A549 (cell line): ENCODE results near the gene STYXL1. TPM values are rescaled to one million over a fixed set of nuclear protein-coding genes. Genes with fewer than 3 reads are reported as not detected.
A peak's percentile ranks its signal among the peaks of the same experiment; 100 is the strongest.
"Not testable (repeated sequence)": the region's sequence is repeated elsewhere in the genome, so short reads cannot be mapped to it uniquely, and the experiment has no call there.

ENCODE experiments used
- ATAC-seq, 2 experiments: fragments of 200-7000 bp in 1 of 2; fragments of >200 bp in 1 of 2; cut with Nextera tagmentation in 1 of 2; cut with Tn5 transposase in 1 of 2; 3 replicates each; pipeline versions ENCODE4 v1.8.0 to v1.9.1; 2018 to 2020; ENCODE audit warnings: mild to moderate bottlenecking in 1 of 2, moderate library complexity in 1 of 2
- CTCF ChIA-PET: fragments of 300-600 bp; sonication (Branson Sonifier 250); formaldehyde crosslinking; extraction: SDS; loops from one replicate; lab custom pipeline; 2021; ENCODE audit warnings: antibody characterized with exemption, inconsistent platforms; lab: Yijun Ruan, JAX
- POLR2A ChIA-PET: fragments of 350-600 bp; formaldehyde crosslinking; extraction: SDS; loops from one replicate; lab custom pipeline; 2021; ENCODE audit warnings: antibody characterized with exemption, inconsistent platforms; lab: Yijun Ruan, JAX
- DNase-seq, 2 experiments: peaks; one replicate each; pipeline versions ENCODE4 v3.0.0 to v3.0.0-alpha.2; 2011 to 2016; ENCODE audit warnings: low read depth in 1 of 2, low spot score in 1 of 2
- FAIRE-seq: peaks from 2 replicates; lab custom pipeline; 2011; peaks lifted over from hg19 to GRCh38; lab: Jason Lieb, UNC
- H3K27ac ChIP-seq, 2 experiments: fragments of >200 bp; sonication (Bioruptor Twin); formaldehyde crosslinking; 3 replicates each; pipeline ENCODE4 v1.5.1; 2016 to 2017
- H3K4me1 ChIP-seq: fragments of >200 bp; sonication (Bioruptor Twin); formaldehyde crosslinking; 3 replicates; pipeline ENCODE4 v1.6.1; 2016
- H3K4me2 ChIP-seq: fragments of >200 bp; sonication (Bioruptor Twin); formaldehyde crosslinking; 3 replicates; pipeline ENCODE4 v1.6.1; 2016
- H3K4me3 ChIP-seq: fragments of >200 bp; sonication (Bioruptor Twin); formaldehyde crosslinking; 3 replicates; pipeline ENCODE4 v1.5.1; 2016
- H3K9me3 ChIP-seq: fragments of >200 bp; sonication (Bioruptor Twin); formaldehyde crosslinking; 3 replicates; pipeline ENCODE4 v1.6.1; 2016
- CBX2 ChIP-seq: fragments of 200-600 bp; sonication (generic); IDR thresholded peaks from 2 replicates; pipeline ENCODE4 v1.6.1; 2016; ENCODE audit warnings: low read depth, mild to moderate bottlenecking, borderline replicate concordance
- CEBPB ChIP-seq, 2 experiments: fragments of >200 bp in 1 of 2; sonication (Bioruptor Twin) in 1 of 2; formaldehyde crosslinking in 1 of 2; IDR thresholded peaks; 2 replicates each; pipeline ENCODE4 v1.6.1; 2012 to 2016
- FOSL2 ChIP-seq, 2 experiments: fragments of 450-650 bp in 1 of 2; fragments of >200 bp in 1 of 2; sonication (Bioruptor Twin) in 1 of 2; formaldehyde crosslinking; IDR thresholded peaks; 2 replicates each; pipeline versions ENCODE4 v1.5.0 to v1.6.1; 2016 to 2020; ENCODE audit warnings: mild to moderate bottlenecking in 1 of 2, moderate library complexity in 1 of 2
- GATA3 ChIP-seq: IDR thresholded peaks from 2 replicates; pipeline ENCODE4 v1.6.1; 2012; ENCODE audit warnings: borderline replicate concordance
- HEYL ChIP-seq: fragments of 250-450 bp; sonication (Bioruptor Pico); IDR thresholded peaks from 2 replicates; pipeline ENCODE4 v1.8.0; 2021; ENCODE audit warnings: mild to moderate bottlenecking, moderate library complexity
- MAFK ChIP-seq: fragments of 450-650 bp; IDR thresholded peaks from 2 replicates; pipeline ENCODE4 v1.6.1; 2014; ENCODE audit not compliant: partially characterized antibody
- MAZ ChIP-seq: fragments of 150-350 bp; IDR thresholded peaks from 2 replicates; pipeline ENCODE4 v1.6.1; 2014; ENCODE audit warnings: antibody characterized with exemption, low read depth, low read length, borderline replicate concordance
- NR3C1 ChIP-seq: fragments of >200 bp; sonication (Bioruptor Twin); formaldehyde crosslinking; IDR thresholded peaks from 3 replicates; pipeline ENCODE4 v1.6.1; 2017
- POLR2A ChIP-seq: IDR thresholded peaks from 2 replicates; pipeline ENCODE4 v1.6.1; 2012; ENCODE audit warnings: mild to moderate bottlenecking, low read length
- RARB ChIP-seq: fragments of 250-450 bp; sonication (Bioruptor Pico); IDR thresholded peaks from 2 replicates; pipeline ENCODE4 v1.8.0; 2021; ENCODE audit warnings: mild to moderate bottlenecking, moderate library complexity
- RFX5 ChIP-seq: fragments of 450-650 bp; IDR thresholded peaks from 2 replicates; pipeline ENCODE4 v1.7.1; 2014; ENCODE audit warnings: antibody characterized with exemption, mild to moderate bottlenecking, moderate library complexity
- RNF2 ChIP-seq: fragments of 200-600 bp; sonication (generic); IDR thresholded peaks from 2 replicates; pipeline ENCODE4 v1.6.1; 2016; ENCODE audit warnings: low read depth, mild to moderate bottlenecking, antibody characterized with exemption, moderate library complexity, borderline replicate concordance
- WGBS: methylation state at CpG from one replicate; pipeline ENCODE4 v1.1.6; 2017; ENCODE audit errors: missing lambda C conversion rate; 5-methylcytosine and 5-hydroxymethylcytosine counted together
- polyA plus RNA-seq, 4 experiments: library from polyadenylated mRNA; depleted of rRNA in 3 of 4; stranded (reverse); fragments of >200 nt; fragmentation: RNase III in 1 of 4; extraction: RNeasy Plus Mini Kit Qiagen cat#74134 plus additional on column Dnase treatment in 1 of 4; gene quantifications; 2 replicates in 3 of 4; 3 replicates in 1 of 4; pipeline ENCODE4 v1.2.3, GENCODE V29; 2011 to 2017
- TF ChIP-seq, protein P1 (sequence below): fragments of 250-450 bp; sonication (Bioruptor Pico); IDR thresholded peaks from 2 replicates; pipeline ENCODE4 v1.5.0; 2020; ENCODE audit warnings: low read depth, mild to moderate bottlenecking, moderate library complexity
- TF ChIP-seq, protein P2 (sequence below): IDR thresholded peaks from 2 replicates; pipeline ENCODE4 v1.6.1; 2012; ENCODE audit warnings: low read depth, borderline replicate concordance
- TF ChIP-seq, protein P3 (sequence below): fragments of 200-600 bp; sonication (generic); IDR thresholded peaks from 2 replicates; pipeline ENCODE4 v1.6.1; 2016; ENCODE audit warnings: antibody characterized with exemption, mild to moderate bottlenecking, moderate library complexity
- TF ChIP-seq, protein P4 (sequence below): fragments of >200 bp; sonication (Bioruptor Twin); formaldehyde crosslinking; IDR thresholded peaks from 3 replicates; pipeline ENCODE4 v1.5.1; 2016
- TF ChIP-seq, protein P5 (sequence below): fragments of 150-350 bp; IDR thresholded peaks from 2 replicates; pipeline ENCODE4 v1.6.1; 2014; ENCODE audit warnings: low read depth, mild to moderate bottlenecking, low read length

The STYXL1 gene
- polyA plus RNA-seq, 2 of the 4 experiments (the other 2 are of a cell fraction), result 36.0 to 76.8 TPM

DNA sequence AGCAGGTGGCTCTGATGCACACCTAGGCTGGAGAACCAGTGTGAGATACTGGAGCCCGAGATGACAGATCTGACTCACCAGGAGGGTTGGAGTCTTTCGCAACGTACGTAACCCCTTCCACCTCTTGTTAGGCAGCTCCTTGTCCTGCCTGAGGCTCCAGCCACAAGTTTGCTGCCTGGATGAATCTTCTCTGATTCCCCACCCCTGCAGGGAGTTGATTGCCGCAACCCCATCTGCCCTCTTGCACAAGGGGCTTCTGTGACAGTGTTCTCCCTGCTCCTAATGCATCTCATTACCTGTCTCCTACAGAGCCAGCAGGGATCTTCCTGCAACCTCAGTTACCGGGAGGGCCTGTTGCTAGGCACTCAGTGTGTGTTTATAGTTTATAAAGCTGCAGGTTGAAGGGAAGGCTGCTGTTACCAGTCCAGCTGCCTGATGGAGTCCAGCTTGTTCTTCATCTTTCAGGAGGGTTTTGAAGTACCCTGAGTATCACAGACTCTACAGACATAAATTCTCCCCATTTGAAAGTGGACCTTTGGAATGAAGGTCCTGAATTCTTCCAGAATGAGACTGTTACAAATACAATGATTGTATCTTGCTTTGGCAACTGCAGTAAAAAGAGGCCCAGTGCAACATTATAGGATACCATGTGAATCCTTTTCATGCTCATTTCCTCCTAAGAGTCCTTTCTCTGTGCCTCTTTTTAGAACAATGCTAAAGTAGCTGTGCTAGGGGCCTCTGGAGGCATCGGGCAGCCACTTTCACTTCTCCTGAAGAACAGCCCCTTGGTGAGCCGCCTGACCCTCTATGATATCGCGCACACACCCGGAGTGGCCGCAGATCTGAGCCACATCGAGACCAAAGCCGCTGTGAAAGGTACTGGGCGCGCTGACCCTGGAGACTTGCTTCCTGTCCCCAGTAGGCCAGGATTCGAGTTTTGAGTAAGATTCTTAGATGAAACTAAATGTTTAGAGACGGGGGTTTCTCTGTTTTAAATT, 6.6 kb upstream of the STYXL1 start:
- TF ChIP-seq GATA3 (no peak), CEBPB (IDR thresholded peaks at IDR 0.05) (peak; percentile 63 to 81; a peak in 3 of 4 replicates), RNF2 (no peak), RARB (CRISPR knock-in tag) (no peak)
- TF ChIP-seq, all 56 proteins: peak for 1
- DNase-seq, result peak in 1 of 2 experiments; percentile 41
- peaks cover 24% of the 10 kb centered on the region for H3K4me1 ChIP-seq
- no peaks in the 10 kb centered on the region for H3K9me3 ChIP-seq
- CTCF ChIA-PET, result interaction anchor here (0.5 to 3.0 kb wide), 8 partner anchors 14 to 100 kb away, joined by 3 to 24 read pairs (median 4); no protein-coding TSS in a partner anchor
- 87% methylated on average over 18 of the region's 18 CpGs for WGBS
- POLR2A ChIA-PET, result interaction anchor here (0.5 to 0.6 kb wide), 2 partner anchors 15 to 30 kb away, joined by 3 to 9 read pairs; no protein-coding TSS in a partner anchor
- no peak for FAIRE-seq
- no peak overlapping the region for H3K4me3 ChIP-seq
- ATAC-seq, result peak; percentile 64 to 68; a peak in 5 of 6 replicates
- peak overlapping the region; percentile 13; the same call in 1 of the 3 replicates for H3K4me2 ChIP-seq
- H3K27ac ChIP-seq, result no peak overlapping the region; a peak in 1 of 6 replicates

DNA sequence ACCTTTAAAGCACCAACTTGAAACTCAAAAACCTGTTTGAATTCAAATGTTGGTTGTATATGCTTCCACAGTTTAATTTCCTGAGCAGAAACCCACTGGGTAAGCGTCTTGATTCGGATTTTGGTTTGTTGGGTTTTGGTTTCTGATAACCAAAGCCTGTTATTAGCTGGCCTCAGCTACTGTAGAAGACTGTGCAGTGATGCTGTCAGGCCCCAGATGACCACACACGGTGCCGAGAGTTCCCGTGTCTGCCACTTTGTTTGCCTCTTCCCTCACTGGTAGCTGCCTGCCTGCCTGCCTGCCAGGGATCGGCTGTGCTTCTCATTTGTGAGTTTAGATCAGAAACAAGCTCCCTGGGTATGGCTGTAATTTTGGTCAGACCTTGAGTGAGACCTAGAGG, 5.7 kb upstream of the STYXL1 start:
- FAIRE-seq, result no peak
- POLR2A ChIA-PET, result interaction anchor here (0.6 kb wide), 1 partner anchor 16 kb away, joined by 3 read pairs; no protein-coding TSS in a partner anchor
- H3K4me1 ChIP-seq, result peaks cover 29% of the 10 kb centered on the region
- H3K9me3 ChIP-seq, result no peaks in the 10 kb centered on the region
- no peak overlapping the region for H3K4me3 ChIP-seq
- TF ChIP-seq, protein P1, sequence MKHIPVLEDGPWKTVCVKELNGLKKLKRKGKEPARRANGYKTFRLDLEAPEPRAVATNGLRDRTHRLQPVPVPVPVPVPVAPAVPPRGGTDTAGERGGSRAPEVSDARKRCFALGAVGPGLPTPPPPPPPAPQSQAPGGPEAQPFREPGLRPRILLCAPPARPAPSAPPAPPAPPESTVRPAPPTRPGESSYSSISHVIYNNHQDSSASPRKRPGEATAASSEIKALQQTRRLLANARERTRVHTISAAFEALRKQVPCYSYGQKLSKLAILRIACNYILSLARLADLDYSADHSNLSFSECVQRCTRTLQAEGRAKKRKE (CRISPR knock-in tag), result no peak
- TF ChIP-seq, protein P2, sequence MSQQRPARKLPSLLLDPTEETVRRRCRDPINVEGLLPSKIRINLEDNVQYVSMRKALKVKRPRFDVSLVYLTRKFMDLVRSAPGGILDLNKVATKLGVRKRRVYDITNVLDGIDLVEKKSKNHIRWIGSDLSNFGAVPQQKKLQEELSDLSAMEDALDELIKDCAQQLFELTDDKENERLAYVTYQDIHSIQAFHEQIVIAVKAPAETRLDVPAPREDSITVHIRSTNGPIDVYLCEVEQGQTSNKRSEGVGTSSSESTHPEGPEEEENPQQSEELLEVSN, result no peak
- TF ChIP-seq, protein P3, sequence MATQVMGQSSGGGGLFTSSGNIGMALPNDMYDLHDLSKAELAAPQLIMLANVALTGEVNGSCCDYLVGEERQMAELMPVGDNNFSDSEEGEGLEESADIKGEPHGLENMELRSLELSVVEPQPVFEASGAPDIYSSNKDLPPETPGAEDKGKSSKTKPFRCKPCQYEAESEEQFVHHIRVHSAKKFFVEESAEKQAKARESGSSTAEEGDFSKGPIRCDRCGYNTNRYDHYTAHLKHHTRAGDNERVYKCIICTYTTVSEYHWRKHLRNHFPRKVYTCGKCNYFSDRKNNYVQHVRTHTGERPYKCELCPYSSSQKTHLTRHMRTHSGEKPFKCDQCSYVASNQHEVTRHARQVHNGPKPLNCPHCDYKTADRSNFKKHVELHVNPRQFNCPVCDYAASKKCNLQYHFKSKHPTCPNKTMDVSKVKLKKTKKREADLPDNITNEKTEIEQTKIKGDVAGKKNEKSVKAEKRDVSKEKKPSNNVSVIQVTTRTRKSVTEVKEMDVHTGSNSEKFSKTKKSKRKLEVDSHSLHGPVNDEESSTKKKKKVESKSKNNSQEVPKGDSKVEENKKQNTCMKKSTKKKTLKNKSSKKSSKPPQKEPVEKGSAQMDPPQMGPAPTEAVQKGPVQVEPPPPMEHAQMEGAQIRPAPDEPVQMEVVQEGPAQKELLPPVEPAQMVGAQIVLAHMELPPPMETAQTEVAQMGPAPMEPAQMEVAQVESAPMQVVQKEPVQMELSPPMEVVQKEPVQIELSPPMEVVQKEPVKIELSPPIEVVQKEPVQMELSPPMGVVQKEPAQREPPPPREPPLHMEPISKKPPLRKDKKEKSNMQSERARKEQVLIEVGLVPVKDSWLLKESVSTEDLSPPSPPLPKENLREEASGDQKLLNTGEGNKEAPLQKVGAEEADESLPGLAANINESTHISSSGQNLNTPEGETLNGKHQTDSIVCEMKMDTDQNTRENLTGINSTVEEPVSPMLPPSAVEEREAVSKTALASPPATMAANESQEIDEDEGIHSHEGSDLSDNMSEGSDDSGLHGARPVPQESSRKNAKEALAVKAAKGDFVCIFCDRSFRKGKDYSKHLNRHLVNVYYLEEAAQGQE, result no peak
- TF ChIP-seq, protein P4, sequence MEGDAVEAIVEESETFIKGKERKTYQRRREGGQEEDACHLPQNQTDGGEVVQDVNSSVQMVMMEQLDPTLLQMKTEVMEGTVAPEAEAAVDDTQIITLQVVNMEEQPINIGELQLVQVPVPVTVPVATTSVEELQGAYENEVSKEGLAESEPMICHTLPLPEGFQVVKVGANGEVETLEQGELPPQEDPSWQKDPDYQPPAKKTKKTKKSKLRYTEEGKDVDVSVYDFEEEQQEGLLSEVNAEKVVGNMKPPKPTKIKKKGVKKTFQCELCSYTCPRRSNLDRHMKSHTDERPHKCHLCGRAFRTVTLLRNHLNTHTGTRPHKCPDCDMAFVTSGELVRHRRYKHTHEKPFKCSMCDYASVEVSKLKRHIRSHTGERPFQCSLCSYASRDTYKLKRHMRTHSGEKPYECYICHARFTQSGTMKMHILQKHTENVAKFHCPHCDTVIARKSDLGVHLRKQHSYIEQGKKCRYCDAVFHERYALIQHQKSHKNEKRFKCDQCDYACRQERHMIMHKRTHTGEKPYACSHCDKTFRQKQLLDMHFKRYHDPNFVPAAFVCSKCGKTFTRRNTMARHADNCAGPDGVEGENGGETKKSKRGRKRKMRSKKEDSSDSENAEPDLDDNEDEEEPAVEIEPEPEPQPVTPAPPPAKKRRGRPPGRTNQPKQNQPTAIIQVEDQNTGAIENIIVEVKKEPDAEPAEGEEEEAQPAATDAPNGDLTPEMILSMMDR, result no peak
- TF ChIP-seq CBX2, result no peak
- no peak for TF ChIP-seq MAFK
- TF ChIP-seq HEYL (CRISPR knock-in tag), result no peak
- no peak for TF ChIP-seq RFX5
- no peak for TF ChIP-seq POLR2A
- TF ChIP-seq, protein P5, sequence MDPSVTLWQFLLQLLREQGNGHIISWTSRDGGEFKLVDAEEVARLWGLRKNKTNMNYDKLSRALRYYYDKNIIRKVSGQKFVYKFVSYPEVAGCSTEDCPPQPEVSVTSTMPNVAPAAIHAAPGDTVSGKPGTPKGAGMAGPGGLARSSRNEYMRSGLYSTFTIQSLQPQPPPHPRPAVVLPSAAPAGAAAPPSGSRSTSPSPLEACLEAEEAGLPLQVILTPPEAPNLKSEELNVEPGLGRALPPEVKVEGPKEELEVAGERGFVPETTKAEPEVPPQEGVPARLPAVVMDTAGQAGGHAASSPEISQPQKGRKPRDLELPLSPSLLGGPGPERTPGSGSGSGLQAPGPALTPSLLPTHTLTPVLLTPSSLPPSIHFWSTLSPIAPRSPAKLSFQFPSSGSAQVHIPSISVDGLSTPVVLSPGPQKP, result no peak
- no peak for TF ChIP-seq FOSL2 (IDR thresholded peaks at IDR 0.05)
- TF ChIP-seq FOSL2 (CRISPR knock-in tag; IDR thresholded peaks at IDR 0.05), result no peak
- TF ChIP-seq RARB (CRISPR knock-in tag), result no peak
- no peak for TF ChIP-seq MAZ
- TF ChIP-seq NR3C1, result no peak
- H3K27ac ChIP-seq, result no peak overlapping the region
- ATAC-seq, result no peak
- WGBS, result 94% methylated on average over 6 of the region's 6 CpGs
- no peak for DNase-seq
- H3K4me2 ChIP-seq, result no peak overlapping the region
- CTCF ChIA-PET, result interaction anchor here (0.8 to 3.0 kb wide), 8 partner anchors 13 to 78 kb away, joined by 3 to 24 read pairs (median 4); no protein-coding TSS in a partner anchor

DNA sequence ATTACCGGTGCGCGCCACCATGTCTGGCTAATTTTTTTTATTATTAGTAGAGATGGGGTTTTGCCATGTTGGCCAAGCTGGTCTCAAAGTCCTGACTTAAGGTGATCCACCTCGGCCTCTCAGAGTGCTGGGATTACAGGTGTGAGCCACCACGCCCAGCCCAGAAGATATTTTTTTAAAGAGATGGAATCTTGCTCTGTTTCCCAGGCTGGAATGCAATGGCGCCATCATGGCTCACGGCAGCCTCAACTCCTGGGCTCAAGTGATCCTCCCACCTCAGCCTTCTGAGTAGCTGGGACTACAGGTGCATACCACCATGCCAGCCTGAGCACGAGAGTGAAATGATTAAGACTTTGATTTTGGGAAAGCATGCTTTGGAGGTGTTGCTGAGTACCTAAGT, 4.9 kb upstream of the STYXL1 start:
- H3K4me2 ChIP-seq, H3K4me3 ChIP-seq, ATAC-seq, POLR2A ChIA-PET, DNase-seq, H3K27ac ChIP-seq, FAIRE-seq, H3K9me3 ChIP-seq: not testable (repeated sequence)
- H3K4me1 ChIP-seq, result peaks cover 29% of the 10 kb centered on the region
- CTCF ChIA-PET, result interaction anchor here (1.2 to 3.0 kb wide), 4 partner anchors 16 to 125 kb away, joined by 3 to 24 read pairs (median 4); no protein-coding TSS in a partner anchor
- WGBS, result 89% methylated on average over 8 of the region's 8 CpGs
